ENCODE data around the gene PRPSAP2. TPM values are rescaled to one million over a fixed set of nuclear protein-coding genes. Genes with fewer than 3 reads are reported as not detected.

PRPSAP2 gene
- total RNA-seq, 2 donors from 2014 or later: 34.8 to 35.9 TPM

DNA sequence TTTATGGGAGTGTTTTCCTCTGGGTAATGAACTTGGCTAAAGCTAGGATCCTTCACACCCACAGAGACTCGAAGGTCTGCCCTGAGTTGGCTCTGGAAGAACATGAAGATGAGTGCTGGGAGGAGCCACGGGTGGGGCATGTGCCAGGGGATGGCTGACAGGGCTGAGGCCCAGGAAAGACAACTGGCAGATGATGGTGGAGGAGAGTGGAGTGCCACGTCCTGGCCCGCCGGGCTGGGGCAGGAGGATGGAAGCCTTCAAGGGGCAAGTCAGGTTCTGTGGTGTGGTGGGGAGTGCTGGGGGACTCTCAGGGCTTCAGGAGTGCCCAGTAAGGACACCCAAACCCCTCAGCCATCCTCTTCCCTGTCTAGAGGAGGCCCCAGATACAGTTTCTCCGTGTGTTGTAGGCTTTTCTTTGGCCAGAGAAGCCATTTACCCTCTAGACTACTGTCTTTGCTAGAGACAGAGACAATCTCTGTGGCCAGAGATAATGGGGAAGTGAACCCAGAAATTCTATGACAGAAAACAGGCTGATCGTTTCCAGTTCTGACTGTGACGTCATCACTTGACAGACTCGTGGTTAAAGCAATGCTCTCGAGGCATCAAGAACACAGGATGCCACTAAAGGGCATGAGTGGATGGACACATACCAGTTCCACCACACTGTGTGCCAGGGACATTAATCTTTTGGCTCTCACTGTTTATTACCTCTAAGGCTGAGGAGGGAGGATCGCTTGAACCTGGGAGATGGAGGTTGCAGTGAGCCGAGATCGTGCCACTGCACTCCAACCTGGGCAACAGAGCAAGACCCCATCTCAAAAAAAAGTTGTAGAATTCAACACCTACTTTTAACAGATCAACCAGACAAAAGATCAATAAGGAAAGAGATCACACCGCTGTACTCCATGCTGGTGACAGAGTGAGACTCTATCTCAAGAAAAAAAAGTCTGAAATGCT, 75.4 kb downstream of the PRPSAP2 start:
- intact Hi-C loops (cut with DNase I): no loop called here

DNA sequence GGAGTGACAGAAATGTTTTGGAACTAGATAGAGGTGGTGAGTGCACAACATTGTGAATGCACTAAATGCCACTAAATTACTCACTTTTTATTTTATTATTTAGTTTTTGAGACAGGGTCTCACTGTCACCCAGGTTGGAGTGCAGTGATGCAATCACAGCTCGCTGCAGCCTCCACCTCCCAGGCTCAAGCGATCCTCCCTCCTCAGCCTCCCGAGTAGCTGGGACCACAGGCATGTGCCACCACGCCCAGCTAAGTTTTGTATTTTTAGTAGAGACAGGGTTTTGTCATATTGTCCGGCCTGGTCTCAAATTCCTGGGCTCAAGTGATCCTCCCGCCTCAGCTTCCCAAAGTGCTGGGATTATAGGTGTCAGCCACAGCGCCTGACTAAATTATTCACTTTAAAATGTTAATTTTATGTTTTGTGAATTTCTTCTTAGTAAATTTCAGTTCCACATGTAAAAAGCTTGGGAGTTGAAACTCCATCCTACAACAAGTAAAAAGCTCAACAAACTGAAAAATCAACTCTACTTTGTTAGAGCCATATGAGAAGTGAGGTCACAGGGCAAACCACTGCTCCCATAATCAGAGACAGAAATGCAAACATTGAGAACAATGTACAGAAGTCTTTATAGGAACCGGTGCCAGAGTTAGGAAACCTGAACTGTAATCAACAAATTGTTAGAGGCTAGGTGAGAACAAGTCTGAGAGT, 80.2 kb downstream of the PRPSAP2 start:
- H3K9me3 ChIP-seq: no peaks in the 10 kb centered on the region
- DNase-seq: peak; percentile 38
- no peaks in the 10 kb centered on the region for H3K4me1 ChIP-seq
- H3K9ac ChIP-seq (ENCODE audit: low read depth in 2 of 2, low read length in 2 of 2): no peak overlapping the region
- no peak overlapping the region for H3K4me3 ChIP-seq
- H3K27ac ChIP-seq: no peak overlapping the region
- H3K27me3 ChIP-seq: no peaks in the 10 kb centered on the region
- intact Hi-C loops (cut with DNase I): no loop called here
- TF ChIP-seq, protein P1, sequence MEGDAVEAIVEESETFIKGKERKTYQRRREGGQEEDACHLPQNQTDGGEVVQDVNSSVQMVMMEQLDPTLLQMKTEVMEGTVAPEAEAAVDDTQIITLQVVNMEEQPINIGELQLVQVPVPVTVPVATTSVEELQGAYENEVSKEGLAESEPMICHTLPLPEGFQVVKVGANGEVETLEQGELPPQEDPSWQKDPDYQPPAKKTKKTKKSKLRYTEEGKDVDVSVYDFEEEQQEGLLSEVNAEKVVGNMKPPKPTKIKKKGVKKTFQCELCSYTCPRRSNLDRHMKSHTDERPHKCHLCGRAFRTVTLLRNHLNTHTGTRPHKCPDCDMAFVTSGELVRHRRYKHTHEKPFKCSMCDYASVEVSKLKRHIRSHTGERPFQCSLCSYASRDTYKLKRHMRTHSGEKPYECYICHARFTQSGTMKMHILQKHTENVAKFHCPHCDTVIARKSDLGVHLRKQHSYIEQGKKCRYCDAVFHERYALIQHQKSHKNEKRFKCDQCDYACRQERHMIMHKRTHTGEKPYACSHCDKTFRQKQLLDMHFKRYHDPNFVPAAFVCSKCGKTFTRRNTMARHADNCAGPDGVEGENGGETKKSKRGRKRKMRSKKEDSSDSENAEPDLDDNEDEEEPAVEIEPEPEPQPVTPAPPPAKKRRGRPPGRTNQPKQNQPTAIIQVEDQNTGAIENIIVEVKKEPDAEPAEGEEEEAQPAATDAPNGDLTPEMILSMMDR (IDR thresholded peaks at IDR 0.05): no peak
- no peaks in the 10 kb centered on the region for H3K36me3 ChIP-seq

More for the DNA sequence above, 75.4 kb downstream of the PRPSAP2 start:
- H3K9ac ChIP-seq (ENCODE audit: low read depth in 2 of 2, low read length in 2 of 2): no peak overlapping the region
- H3K36me3 ChIP-seq: no peaks in the 10 kb centered on the region
- H3K27ac ChIP-seq: no peak overlapping the region
- H3K9me3 ChIP-seq: no peaks in the 10 kb centered on the region
- TF ChIP-seq, protein P1 (IDR thresholded peaks at IDR 0.05): no peak
- H3K4me3 ChIP-seq: no peak overlapping the region
- H3K27me3 ChIP-seq: no peaks in the 10 kb centered on the region
- peak; percentile 45 for DNase-seq
- H3K4me1 ChIP-seq: no peaks in the 10 kb centered on the region

DNA sequence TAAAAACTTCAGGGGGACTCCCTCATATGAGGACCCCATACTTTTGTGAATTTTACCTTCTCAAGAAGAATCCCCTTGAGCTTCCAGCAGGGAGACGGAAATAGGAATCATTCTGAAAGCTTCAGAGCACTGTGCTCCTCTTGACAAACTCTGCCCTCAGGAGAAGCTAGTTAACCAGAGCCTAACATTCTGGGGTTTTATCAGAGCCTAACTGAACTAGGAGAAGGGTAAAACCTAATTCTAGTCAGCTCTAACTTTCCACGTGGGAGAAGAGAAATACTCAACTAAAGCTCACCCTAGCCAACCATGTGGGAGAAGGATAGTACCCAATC, 80.7 kb downstream of the PRPSAP2 start:
- Histone ChIP-seq H3K4me1 (no peaks in the 10 kb centered on the region), H3K4me3 (no peak overlapping the region), H3K9ac (ENCODE audit: low read depth in 2 of 2, low read length in 2 of 2) (no peak overlapping the region), H3K9me3 (no peaks in the 10 kb centered on the region), H3K27me3 (no peaks in the 10 kb centered on the region), H3K27ac (no peak overlapping the region), H3K36me3 (no peaks in the 10 kb centered on the region)
- DNase-seq: no peak
- intact Hi-C loops (cut with DNase I): no loop called here
- TF ChIP-seq, protein P1 (IDR thresholded peaks at IDR 0.05): no peak

DNA sequence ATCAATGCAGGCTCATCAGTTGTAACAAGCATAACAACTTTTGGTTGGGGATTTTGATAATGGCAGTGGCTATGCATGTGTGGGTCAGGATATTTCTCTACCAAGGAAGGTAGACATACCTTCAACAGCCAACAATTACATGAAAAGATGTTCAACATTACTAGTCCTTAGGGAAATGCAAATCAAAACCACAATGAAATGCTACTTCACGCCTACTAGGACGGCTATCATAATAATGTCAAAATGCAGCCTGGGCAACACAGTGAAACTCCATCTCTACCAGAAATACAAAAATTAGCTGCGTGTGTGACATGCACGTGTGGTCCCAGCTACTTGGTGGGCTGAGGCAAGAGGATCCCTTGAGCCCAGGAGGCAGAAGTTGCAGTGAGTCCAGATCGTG, 86.7 kb downstream of the PRPSAP2 start:
- TF ChIP-seq, protein P1 (IDR thresholded peaks at IDR 0.05): no peak
- H3K4me1 ChIP-seq: no peaks in the 10 kb centered on the region
- H3K9ac ChIP-seq (ENCODE audit: low read depth in 2 of 2, low read length in 2 of 2): no peak overlapping the region
- DNase-seq: no peak
- no peaks in the 10 kb centered on the region for H3K27me3 ChIP-seq
- no peaks in the 10 kb centered on the region for H3K36me3 ChIP-seq
- H3K9me3 ChIP-seq: no peaks in the 10 kb centered on the region
- no peak overlapping the region for H3K27ac ChIP-seq
- intact Hi-C loops (cut with DNase I): no loop called here
- no peak overlapping the region for H3K4me3 ChIP-seq

DNA sequence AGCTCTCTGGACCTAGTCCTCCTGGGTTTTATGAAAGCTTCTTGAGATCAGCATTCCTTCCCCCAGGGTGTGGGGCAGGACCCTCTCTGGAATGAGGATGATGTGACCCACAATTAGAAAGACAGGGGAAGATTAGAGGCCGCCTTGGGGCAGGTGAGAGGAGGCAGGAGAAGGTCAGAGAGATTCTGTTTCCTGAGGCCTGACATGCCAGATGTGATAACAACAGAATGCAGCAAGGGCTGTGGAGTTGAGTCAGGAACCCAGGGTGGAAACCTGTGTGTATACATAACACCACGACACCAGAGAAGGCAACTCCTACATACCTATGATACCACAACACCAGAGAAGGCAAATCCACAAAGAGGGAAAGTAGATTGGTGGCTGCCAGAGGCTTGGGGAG, 88.6 kb downstream of the PRPSAP2 start:
- TF ChIP-seq, protein P1 (IDR thresholded peaks at IDR 0.05): no peak
- Histone ChIP-seq H3K4me3 (no peak overlapping the region), H3K9ac (ENCODE audit: low read depth in 2 of 2, low read length in 2 of 2) (no peak overlapping the region), H3K27me3 (no peaks in the 10 kb centered on the region), H3K9me3 (no peaks in the 10 kb centered on the region), H3K36me3 (no peaks in the 10 kb centered on the region), H3K27ac (no peak overlapping the region), H3K4me1 (no peaks in the 10 kb centered on the region)
- no peak for DNase-seq
- intact Hi-C loops (cut with DNase I): no loop called here

Data from colonic mucosa (tissue), 4 donors.